Activated naive CD4-positive, alpha-beta T cell treated with Interleukin-2 at 50 U/mL for 16 hours (primary cell): ENCODE data around the gene CFAP251.

Experiments
- DNase-seq: peaks from one replicate; pipeline ENCODE4 v3.0.0-alpha.2; 2020

The CFAP251 gene

GRCh38 chr12:121946313-121947025, 28.1 kb downstream of the CFAP251 start:
- DNase-seq = no peak

GRCh38 chr12:121947981-121948380, 29.6 kb downstream of the CFAP251 start:
- DNase-seq = no peak

GRCh38 chr12:121949648-121950397, 31.4 kb downstream of the CFAP251 start:
- DNase-seq = no peak

- no peak for DNase-seq
These were observed 34.8 kb downstream of the CFAP251 start for GRCh38 chr12:121953117-121953692.

DNA sequence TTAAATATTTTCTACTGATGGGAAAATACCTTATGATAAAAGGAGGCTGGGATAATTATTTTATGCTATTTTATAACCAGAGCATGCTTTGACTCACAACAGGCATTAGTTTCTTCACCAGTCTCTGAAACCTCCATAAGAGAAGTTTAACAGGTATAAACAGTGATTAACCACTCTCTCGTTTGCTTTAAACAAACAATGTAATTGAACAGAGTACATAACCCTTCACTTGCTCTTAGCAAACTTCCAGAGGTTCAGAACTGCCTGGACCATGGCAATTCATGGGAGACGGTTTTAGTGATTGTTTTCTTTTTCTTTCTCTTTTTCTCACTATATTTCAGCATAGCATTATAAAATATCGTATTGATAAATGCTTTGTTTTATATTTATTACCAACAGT, 35.3 kb downstream of the CFAP251 start:
- no peak for DNase-seq

DNA sequence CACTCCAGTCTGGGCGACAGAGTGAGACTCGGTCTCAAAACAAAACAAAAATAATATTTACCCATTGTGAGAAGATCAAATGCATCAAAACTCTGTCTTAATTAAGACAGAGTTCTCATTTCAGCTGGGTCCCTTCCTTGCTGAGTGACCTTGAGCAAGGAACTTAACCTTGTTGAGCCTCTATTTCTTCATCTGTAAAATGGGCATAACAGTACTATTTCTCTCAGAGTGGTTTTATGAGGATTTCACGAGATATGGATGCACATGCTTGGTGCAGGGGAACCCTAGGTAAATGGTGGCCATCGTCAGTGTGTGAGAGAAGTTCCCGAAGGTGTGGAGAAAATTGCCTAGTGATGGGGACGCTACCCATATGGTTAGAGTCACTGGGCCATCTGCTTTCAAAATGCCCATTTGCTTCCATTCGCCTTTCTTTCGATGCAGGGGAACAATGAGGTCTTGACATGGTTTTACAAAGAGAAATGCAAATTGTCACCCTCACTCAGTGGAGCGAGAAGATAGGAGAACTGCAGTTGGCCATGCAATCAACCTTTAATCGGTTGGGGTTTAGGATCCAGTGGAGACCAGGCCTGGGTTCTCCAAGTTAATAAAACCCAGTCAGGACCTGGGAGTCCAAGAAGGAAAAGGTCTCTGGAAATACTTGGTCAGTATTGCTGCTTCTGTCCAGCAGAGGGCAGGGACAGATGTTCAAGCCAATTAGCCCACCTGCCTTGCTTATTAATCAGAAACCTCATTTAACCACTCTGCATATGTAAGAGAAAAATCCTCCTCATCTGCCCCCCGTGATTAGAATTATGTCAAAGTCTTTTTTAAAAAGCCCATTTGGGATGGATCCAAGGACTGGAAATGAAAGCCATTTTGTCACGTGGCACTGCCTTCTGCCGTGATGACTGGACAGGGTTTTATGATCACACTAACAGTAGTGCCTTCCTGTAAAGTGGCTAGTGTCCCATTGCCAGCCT, 37.2 kb downstream of the CFAP251 start:
- DNase-seq = no peak

- DNase-seq = no peak
These were observed 39.6 kb downstream of the CFAP251 start for GRCh38 chr12:121957861-121958515.

GRCh38 chr12:121958541-121959240, 40.3 kb downstream of the CFAP251 start:
- no peak for DNase-seq

GRCh38 chr12:121960541-121960940, 42.1 kb downstream of the CFAP251 start:
- no peak for DNase-seq

- no peak for DNase-seq
These were observed 42.9 kb downstream of the CFAP251 start for GRCh38 chr12:121961195-121961879.

GRCh38 chr12:121963341-121964018, 45.1 kb downstream of the CFAP251 start:
- no peak for DNase-seq

DNA sequence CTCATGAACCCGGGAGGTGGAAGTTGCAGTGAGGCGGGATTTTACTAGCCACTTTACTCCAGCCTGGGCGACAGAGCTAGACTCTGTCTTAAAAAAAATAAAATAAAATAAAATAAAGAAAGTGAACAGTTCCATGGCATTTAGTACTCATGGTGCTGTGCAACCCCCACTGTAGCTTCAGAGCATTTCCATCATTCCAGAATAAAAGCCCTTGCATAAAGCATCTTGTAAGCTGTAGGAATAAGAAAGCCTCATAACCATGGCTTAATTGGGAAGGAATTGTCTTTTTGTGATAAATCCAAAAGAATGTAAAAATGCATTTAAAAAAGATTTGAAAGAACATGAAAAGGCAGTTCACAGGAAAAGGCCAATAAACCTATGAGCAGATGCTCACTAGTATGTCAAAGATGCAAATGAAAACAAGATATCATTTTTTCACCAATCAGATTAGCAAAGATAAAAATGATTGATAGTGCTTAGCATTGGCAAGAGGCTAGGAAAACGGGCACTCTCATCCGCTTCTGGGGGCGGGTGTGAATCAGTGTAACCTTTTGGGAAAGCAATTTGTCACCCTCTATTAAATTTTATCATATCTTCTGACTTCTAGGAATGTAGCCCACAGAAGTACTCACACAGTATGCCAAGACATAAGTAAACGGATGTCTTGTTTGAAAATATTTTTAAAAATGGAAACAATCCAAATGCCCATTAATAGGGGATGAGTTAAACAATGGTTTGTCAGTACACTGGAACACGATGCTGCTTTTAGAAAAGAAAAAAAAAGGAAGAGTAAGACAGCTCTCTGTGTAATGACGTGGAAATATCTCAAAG, 46.6 kb downstream of the CFAP251 start:
- DNase-seq = no peak

DNA sequence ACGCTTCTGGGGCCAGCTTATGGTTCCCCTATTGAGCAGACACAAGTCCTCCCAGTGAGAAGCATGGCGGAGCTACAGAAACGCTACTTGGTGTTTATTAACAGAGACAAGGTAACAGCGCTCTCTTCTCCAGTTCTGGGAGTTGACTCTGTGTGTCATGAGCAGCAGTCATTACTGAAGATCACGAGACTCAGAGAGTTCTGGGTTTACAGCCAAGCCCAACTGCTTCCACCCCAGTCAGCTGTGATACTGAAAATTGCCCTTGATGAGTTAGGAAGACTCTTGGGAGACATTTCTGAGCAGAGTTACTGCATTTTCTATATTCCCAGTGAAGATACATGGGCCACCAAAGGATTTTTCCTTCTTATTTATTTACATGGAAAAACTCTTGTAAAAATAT, 48.6 kb downstream of the CFAP251 start:
- DNase-seq = no peak

DNA sequence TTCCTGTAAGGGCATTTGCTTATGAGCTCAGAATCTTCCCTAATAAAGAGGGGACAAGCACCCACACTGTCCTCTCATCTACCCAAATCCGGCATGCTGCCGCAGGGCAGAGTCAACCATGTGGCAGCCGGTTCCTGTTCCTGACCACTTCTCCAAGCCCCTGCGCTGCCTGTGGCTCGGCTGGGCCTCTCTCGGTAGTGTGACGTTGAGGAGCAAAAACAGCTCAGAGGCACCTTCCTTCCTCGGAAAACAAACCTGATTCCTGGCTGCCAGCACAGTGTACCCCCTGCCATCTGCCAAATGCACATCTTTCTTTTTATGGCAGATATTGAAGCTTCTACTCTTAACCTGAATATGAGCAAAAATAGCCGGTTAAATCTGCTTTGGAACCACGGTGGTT, 50.5 kb downstream of the CFAP251 start:
- DNase-seq = no peak

DNA sequence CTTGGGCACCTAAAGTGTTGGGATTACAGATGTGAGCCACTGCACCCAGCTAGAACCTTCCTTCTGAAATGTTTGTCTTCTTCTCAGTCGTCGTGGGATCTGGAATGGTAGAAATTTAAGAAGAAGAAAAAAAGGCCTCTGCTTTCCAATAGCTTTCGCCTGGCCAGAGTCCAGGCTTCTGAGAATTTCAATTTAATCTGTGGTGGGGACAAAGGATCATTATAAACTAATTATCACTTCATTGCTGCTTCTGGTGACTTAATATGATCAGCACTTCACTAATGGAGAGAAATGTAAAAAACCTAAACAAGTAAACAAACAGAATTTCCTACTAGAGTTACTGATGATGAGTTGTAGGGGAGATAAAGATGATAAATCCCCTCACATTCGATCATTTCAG, 51.3 kb downstream of the CFAP251 start:
- no peak for DNase-seq

- no peak for DNase-seq
These were observed 52.3 kb downstream of the CFAP251 start for GRCh38 chr12:121970581-121971300.

DNA sequence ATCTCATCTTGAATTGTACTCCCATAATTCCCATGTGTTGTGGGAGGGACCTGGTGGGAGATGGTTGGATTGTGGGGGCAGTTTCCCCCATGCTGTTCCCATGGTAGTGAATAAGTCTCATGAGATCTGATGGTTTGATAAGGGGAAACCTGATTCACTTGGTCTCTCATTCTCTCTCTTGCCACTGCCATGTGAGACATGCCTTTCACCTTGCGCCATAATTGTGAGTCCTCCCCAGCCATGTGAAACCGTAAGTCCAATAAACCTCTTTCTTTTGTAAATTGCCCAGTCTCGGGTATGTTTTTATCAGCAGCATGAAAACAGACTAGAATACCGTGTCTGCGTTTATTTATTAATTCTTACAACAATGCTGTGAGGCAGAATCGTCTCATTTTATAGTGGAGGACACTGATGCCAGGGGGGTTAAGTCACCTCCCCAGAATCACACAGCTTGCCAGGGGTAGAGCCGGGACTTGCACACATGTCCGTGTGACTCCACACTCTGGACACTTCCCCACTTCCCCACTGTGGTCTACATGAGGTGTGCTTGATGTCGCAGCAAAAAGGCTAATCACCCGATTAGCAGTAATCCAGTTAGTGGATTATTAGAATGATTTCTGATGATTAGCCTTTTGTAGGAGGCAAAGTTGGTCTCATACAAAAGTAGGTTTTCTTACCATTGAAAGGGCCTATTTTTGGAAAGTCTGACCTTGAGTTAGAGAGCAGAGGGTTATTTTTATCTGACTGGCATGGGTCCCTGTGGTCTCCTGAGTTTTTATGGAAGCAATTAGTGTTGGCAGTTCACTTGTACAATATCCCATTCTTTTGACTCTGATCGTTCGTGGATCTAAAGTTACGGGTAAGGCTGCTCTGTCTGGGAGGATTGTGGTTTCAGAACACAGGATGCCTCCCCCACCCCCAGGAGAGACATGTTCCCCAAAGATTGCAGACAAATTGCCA, 55.9 kb downstream of the CFAP251 start:
- DNase-seq = no peak

DNA sequence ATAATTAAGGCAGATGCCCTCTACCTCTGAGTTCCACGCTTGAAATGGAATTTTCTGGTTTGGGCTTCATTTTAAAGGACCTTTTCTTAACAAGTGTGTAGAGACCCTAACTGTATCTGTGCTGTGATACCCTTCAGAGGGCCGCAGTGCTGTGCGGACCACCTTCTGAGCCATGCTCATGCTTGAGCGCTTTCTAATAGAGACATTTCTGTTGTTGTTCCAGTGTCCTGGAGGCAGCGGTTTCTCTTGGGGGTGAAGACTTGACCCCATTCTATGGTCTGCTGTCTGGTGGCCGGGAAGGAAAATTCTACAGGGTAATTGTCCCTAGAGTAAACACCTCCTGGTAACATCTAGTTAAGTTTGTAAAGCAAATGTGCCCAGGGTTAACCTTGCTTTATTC, 56.6 kb downstream of the CFAP251 start:
- no peak for DNase-seq
